GM18498 (cell line): ENCODE measurements around the gene PTCH1.

Experiments used
- ATAC-seq: cut with Tn5 transposase; IDR thresholded peaks from one replicate; pipeline ENCODE4 v1.9.1; 2021; ENCODE audit warnings: mild to moderate bottlenecking, moderate library complexity; ENCODE audit not compliant: unreplicated experiment

Gene PTCH1

GRCh38 chr9:95499046-95499676, 17.6 kb downstream of the PTCH1 start:
- no peak for ATAC-seq

GRCh38 chr9:95498641-95499040, 18.1 kb downstream of the PTCH1 start:
- ATAC-seq, result no peak

- no peak for ATAC-seq
Observed at GRCh38 chr9:95497772-95498171, 19.0 kb downstream of the PTCH1 start.

GRCh38 chr9:95496687-95497086, 20.1 kb downstream of the PTCH1 start:
- no peak for ATAC-seq

GRCh38 chr9:95495961-95496360, 20.8 kb downstream of the PTCH1 start:
- no peak for ATAC-seq

- no peak for ATAC-seq
Observed at GRCh38 chr9:95495529-95495928, 21.2 kb downstream of the PTCH1 start.

- ATAC-seq, result peak; percentile 94
Observed at GRCh38 chr9:95494416-95495371, 22.1 kb downstream of the PTCH1 start.

GRCh38 chr9:95494022-95494415, 22.8 kb downstream of the PTCH1 start:
- no peak for ATAC-seq

GRCh38 chr9:95493402-95493801, 23.4 kb downstream of the PTCH1 start:
- no peak for ATAC-seq

GRCh38 chr9:95491543-95492320, 25.0 kb downstream of the PTCH1 start:
- no peak for ATAC-seq

- no peak for ATAC-seq
Observed at GRCh38 chr9:95488954-95489353, 27.8 kb downstream of the PTCH1 start.

- no peak for ATAC-seq
Observed at GRCh38 chr9:95486318-95486717, 30.5 kb downstream of the PTCH1 start.

- no peak for ATAC-seq
Observed at GRCh38 chr9:95484225-95484624, 32.5 kb downstream of the PTCH1 start.

- no peak for ATAC-seq
Observed at GRCh38 chr9:95483431-95483830, 33.3 kb downstream of the PTCH1 start.

- ATAC-seq, result no peak
Observed at GRCh38 chr9:95482621-95483020, 34.1 kb downstream of the PTCH1 start.

GRCh38 chr9:95481000-95481399, 35.8 kb downstream of the PTCH1 start:
- ATAC-seq, result no peak

- ATAC-seq, result no peak
Observed at GRCh38 chr9:95480346-95480745, 36.4 kb downstream of the PTCH1 start.

GRCh38 chr9:95479330-95479729, 37.4 kb downstream of the PTCH1 start:
- ATAC-seq, result no peak

GRCh38 chr9:95478335-95478734, 38.4 kb downstream of the PTCH1 start:
- ATAC-seq, result no peak

GRCh38 chr9:95477885-95478284, 38.9 kb downstream of the PTCH1 start:
- no peak for ATAC-seq

GRCh38 chr9:95477441-95477840, 39.3 kb downstream of the PTCH1 start:
- ATAC-seq, result no peak
